ENCODE results near the gene SYTL3.

DNA sequence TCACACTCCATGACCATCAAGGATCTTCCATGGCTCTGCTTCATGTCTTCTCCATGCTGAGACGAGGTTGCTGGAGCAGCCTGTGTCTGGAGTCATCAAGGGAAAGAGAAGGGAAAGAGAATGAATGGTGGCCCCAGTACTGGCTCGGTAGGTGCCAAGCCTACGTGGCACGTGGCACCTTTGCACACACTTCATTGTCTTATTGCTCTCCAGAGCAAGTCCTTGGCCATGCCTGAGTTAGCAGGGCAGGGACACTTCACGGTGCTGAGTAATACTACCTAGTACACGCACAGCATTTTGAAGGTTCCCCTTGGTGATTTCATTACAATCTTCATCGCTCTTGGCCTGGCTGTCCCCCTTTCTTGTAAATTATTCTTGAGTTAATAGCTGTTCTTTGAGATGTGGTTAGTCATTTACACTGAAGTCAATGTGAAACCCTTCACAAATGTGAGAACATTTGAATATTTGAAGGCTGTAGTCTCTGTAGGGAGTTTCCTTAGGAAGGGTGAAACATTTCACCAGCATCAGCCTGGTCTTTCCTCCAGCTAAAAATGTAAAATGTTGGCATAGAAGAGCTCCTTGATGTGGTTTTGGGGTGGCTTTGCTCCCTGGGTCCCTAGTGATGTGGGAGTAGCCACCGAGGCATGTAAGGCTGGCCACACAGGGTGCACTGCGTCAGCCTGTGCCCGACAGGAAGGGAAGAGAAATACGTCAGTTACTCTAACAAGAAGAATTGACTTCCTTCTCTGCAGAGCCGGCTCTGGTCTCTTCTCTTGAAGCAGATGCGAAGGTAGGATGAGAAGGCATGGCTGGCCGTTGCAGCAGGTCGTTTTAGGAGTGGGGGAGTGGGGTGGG lies at the start of gene SYTL3:
- TF ChIP-seq HDAC6 (IDR thresholded peaks at IDR 0.05; ENCODE audit: low read depth, low read length) (no peak), EZH2 (IDR thresholded peaks at IDR 0.05; ENCODE audit: borderline replicate concordance, low read depth, low read length) (no peak), RAD21 (CRISPR knock-in tag; conservative IDR thresholded peaks at IDR 0.05 in 1 of 2, IDR thresholded peaks at IDR 0.05 in 1 of 2) (no peak), FOXJ3 (CRISPR knock-in tag; IDR thresholded peaks at IDR 0.05) (no peak), POLR2AphosphoS5 (IDR thresholded peaks at IDR 0.05; ENCODE audit: control insufficient read depth, insufficient read depth, low read depth, low read length) (no peak), NFIC (IDR thresholded peaks at IDR 0.05) (no peak), HNRNPH1 (optimal IDR thresholded peaks at IDR 0.05; ENCODE audit: low read depth, low read length) (no peak), CAMTA2 (CRISPR knock-in tag; conservative IDR thresholded peaks at IDR 0.05) (no peak), KLF10 (CRISPR knock-in tag; IDR thresholded peaks at IDR 0.05) (no peak)
- TF ChIP-seq, protein P1, sequence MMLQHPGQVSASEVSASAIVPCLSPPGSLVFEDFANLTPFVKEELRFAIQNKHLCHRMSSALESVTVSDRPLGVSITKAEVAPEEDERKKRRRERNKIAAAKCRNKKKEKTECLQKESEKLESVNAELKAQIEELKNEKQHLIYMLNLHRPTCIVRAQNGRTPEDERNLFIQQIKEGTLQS (IDR thresholded peaks at IDR 0.05) = no peak
- TF ChIP-seq, protein P1 (CRISPR knock-in tag; conservative IDR thresholded peaks at IDR 0.05) = no peak
- TF ChIP-seq, protein P2, sequence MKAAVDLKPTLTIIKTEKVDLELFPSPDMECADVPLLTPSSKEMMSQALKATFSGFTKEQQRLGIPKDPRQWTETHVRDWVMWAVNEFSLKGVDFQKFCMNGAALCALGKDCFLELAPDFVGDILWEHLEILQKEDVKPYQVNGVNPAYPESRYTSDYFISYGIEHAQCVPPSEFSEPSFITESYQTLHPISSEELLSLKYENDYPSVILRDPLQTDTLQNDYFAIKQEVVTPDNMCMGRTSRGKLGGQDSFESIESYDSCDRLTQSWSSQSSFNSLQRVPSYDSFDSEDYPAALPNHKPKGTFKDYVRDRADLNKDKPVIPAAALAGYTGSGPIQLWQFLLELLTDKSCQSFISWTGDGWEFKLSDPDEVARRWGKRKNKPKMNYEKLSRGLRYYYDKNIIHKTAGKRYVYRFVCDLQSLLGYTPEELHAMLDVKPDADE (conservative IDR thresholded peaks at IDR 0.05; ENCODE audit: control insufficient read depth, low read depth, low read length) = no peak
- TF ChIP-seq, protein P3, sequence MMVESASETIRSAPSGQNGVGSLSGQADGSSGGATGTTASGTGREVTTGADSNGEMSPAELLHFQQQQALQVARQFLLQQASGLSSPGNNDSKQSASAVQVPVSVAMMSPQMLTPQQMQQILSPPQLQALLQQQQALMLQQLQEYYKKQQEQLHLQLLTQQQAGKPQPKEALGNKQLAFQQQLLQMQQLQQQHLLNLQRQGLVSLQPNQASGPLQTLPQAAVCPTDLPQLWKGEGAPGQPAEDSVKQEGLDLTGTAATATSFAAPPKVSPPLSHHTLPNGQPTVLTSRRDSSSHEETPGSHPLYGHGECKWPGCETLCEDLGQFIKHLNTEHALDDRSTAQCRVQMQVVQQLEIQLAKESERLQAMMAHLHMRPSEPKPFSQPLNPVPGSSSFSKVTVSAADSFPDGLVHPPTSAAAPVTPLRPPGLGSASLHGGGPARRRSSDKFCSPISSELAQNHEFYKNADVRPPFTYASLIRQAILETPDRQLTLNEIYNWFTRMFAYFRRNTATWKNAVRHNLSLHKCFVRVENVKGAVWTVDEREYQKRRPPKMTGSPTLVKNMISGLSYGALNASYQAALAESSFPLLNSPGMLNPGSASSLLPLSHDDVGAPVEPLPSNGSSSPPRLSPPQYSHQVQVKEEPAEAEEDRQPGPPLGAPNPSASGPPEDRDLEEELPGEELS (CRISPR knock-in tag; IDR thresholded peaks at IDR 0.05; ENCODE audit: borderline replicate concordance) = no peak
- TF ChIP-seq, protein P4, sequence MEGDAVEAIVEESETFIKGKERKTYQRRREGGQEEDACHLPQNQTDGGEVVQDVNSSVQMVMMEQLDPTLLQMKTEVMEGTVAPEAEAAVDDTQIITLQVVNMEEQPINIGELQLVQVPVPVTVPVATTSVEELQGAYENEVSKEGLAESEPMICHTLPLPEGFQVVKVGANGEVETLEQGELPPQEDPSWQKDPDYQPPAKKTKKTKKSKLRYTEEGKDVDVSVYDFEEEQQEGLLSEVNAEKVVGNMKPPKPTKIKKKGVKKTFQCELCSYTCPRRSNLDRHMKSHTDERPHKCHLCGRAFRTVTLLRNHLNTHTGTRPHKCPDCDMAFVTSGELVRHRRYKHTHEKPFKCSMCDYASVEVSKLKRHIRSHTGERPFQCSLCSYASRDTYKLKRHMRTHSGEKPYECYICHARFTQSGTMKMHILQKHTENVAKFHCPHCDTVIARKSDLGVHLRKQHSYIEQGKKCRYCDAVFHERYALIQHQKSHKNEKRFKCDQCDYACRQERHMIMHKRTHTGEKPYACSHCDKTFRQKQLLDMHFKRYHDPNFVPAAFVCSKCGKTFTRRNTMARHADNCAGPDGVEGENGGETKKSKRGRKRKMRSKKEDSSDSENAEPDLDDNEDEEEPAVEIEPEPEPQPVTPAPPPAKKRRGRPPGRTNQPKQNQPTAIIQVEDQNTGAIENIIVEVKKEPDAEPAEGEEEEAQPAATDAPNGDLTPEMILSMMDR (IDR thresholded peaks at IDR 0.05 in 2 of 3, conservative IDR thresholded peaks at IDR 0.05 in 1 of 3; ENCODE audit: insufficient read depth in 2 of 3, low read depth in 1 of 3, low read length in 3 of 3) = no peak
- TF ChIP-seq, protein P5, sequence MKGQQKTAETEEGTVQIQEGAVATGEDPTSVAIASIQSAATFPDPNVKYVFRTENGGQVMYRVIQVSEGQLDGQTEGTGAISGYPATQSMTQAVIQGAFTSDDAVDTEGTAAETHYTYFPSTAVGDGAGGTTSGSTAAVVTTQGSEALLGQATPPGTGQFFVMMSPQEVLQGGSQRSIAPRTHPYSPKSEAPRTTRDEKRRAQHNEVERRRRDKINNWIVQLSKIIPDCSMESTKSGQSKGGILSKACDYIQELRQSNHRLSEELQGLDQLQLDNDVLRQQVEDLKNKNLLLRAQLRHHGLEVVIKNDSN (CRISPR knock-in tag; IDR thresholded peaks at IDR 0.05) = peak; percentile 32; the same call in 1 of the 2 replicates

All from K562 (cell line).